PC-3 (cell line): ENCODE results near the gene MRPL40. TPM values are rescaled to one million over a fixed set of nuclear protein-coding genes. Genes with fewer than 3 reads are reported as not detected.

Experiments
- ATAC-seq: fragments of 200-7000 bp; cut with Tn5 transposase; 2 replicates; pipeline ENCODE4 v1.9.1; 2020; ENCODE audit warnings: mild to moderate bottlenecking, moderate library complexity
- BruUV-seq: library from RNA; stranded (reverse); fragments of 400-500 nt; replicated peaks from 2 replicates; lab custom pipeline; 2021; lab: Mats Ljungman, UMichigan
- CTCF ChIA-PET: fragments of 300-600 bp; sonication (Branson Sonifier 250); formaldehyde crosslinking; loops from one replicate; lab custom pipeline; 2022; ENCODE audit warnings: antibody characterized with exemption; lab: Charles Lee
- POLR2A ChIA-PET: fragments of 300-600 bp; sonication (Branson Sonifier 250); formaldehyde crosslinking; loops from one replicate; lab custom pipeline; 2022; ENCODE audit warnings: antibody characterized with exemption; ENCODE audit not compliant: unreplicated experiment; lab: Charles Lee
- DNase-seq: peaks from one replicate; pipeline ENCODE4 v3.0.0-alpha.2; 2015
- H2AFZ ChIP-seq: fragments of 300-600 bp; sonication (generic); 2 replicates; pipeline ENCODE4 v1.6.0; 2016; ENCODE audit warnings: antibody characterized with exemption, low read length
- H3F3A ChIP-seq: fragments of 300-600 bp; sonication (generic); one replicate; pipeline ENCODE4 v1.6.0; 2017; ENCODE audit warnings: antibody characterized with exemption, low read length, control low read depth, mild to moderate bottlenecking; ENCODE audit not compliant: unreplicated experiment
- H3K27ac ChIP-seq: fragments of 300-600 bp; sonication (generic); 2 replicates; pipeline ENCODE4 v1.5.1; 2016; ENCODE audit warnings: mild to moderate bottlenecking, low read length
- H3K27me3 ChIP-seq: fragments of 300-600 bp; sonication (generic); 2 replicates; pipeline ENCODE4 v1.6.1; 2016; ENCODE audit warnings: low read length, mixed read lengths
- H3K36me3 ChIP-seq: fragments of 300-600 bp; sonication (generic); 2 replicates; pipeline ENCODE4 v1.6.1; 2016; ENCODE audit warnings: low read depth, mixed run types, low read length, mixed read lengths
- H3K4me1 ChIP-seq: fragments of 300-600 bp; sonication (generic); 2 replicates; pipeline ENCODE4 v1.5.1; 2016; ENCODE audit warnings: low read length; ENCODE audit not compliant: insufficient read depth
- H3K4me2 ChIP-seq: fragments of 300-600 bp; sonication (generic); 2 replicates; pipeline ENCODE4 v1.6.0; 2016; ENCODE audit warnings: low read length
- H3K4me3 ChIP-seq: fragments of 300-600 bp; sonication (generic); 2 replicates; pipeline ENCODE4 v1.5.1; 2016; ENCODE audit warnings: mild to moderate bottlenecking, low read length, mixed read lengths
- H3K79me2 ChIP-seq: fragments of 300-600 bp; sonication (generic); 2 replicates; pipeline ENCODE4 v1.6.1; 2017; ENCODE audit warnings: low read length, mixed read lengths
- H3K9ac ChIP-seq: fragments of 300-600 bp; sonication (generic); 2 replicates; pipeline ENCODE4 v1.6.0; 2016; ENCODE audit warnings: mild to moderate bottlenecking, low read length
- H3K9me2 ChIP-seq: fragments of 300-600 bp; sonication (generic); replicated peaks from 2 replicates; pipeline ENCODE4 v1.6.1; 2016; ENCODE audit warnings: mixed run types, low read length, mixed read lengths
- H3K9me3 ChIP-seq: fragments of 300-600 bp; sonication (generic); 2 replicates; pipeline ENCODE4 v1.6.1; 2016; ENCODE audit warnings: low read length, mixed read lengths
- H4K20me1 ChIP-seq: fragments of 300-600 bp; sonication (generic); 2 replicates; pipeline ENCODE4 v1.6.1; 2016; ENCODE audit warnings: low read length, mixed read lengths
- CTCF ChIP-seq: fragments of 300-600 bp; sonication (generic); conservative IDR thresholded peaks from 2 replicates; pipeline ENCODE4 v1.5.1; 2017; ENCODE audit warnings: antibody characterized with exemption, low read depth, mild to moderate bottlenecking, low read length
- EZH2 ChIP-seq: fragments of 300-600 bp; sonication (generic); IDR thresholded peaks from one replicate; pipeline ENCODE4 v1.6.1; 2017; ENCODE audit warnings: antibody characterized with exemption, mild to moderate bottlenecking, low read length; ENCODE audit not compliant: unreplicated experiment
- EZH2phosphoT487 ChIP-seq: fragments of 300-600 bp; sonication (generic); IDR thresholded peaks from 2 replicates; pipeline ENCODE4 v1.6.1; 2018; ENCODE audit warnings: mild to moderate bottlenecking, antibody characterized with exemption, low read length, borderline replicate concordance
- intact Hi-C: fragments of 100-400 bp; cut with micrococcal nuclease; formaldehyde crosslinking; loops from 2 replicates; pipeline ENCODE4 v1.9.0; 2023
- total RNA-seq: library from RNA; depleted of rRNA; stranded (reverse); fragments of >200 nt; gene quantifications from 2 replicates; pipeline ENCODE4 v1.2.3, GENCODE V29; 2014

Gene MRPL40
- total RNA-seq, 1 experiment from 2014 or later = 55.1 TPM

DNA sequence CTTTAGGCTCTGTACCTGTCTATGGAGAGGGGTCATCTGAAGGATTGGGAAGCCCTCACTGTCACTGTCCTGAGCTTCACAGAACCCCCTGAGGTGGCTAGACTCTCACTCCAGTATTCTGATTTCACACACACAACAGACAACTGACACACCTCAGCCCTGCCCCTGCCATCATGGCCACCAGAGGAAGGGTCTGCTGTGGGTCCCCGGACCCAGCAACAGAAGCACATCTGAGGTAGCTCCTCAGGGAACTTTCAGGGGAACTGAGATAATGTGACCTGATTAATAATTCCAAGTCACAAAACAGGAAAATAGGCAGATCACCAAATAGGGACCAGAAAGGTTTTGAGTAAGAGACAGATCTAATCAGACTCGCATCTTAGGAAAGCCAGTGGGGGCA lies 22.7 kb downstream of the MRPL40 start:
- BruUV-seq = no TSS peak
- Histone ChIP-seq H3K27ac (no peak overlapping the region), H4K20me1 (no peaks in the 10 kb centered on the region), H3K9me3 (no peaks in the 10 kb centered on the region), H3K4me1 (no peaks in the 10 kb centered on the region), H3F3A (no peaks in the 10 kb centered on the region), H2AFZ (no peak overlapping the region), H3K27me3 (no peaks in the 10 kb centered on the region), H3K9me2 (no peaks in the 10 kb centered on the region), H3K4me2 (no peak overlapping the region), H3K4me3 (no peak overlapping the region), H3K36me3 (peaks cover 29% of the 10 kb centered on the region; the same call in 1 of the 2 replicates), H3K79me2 (no peaks in the 10 kb centered on the region), H3K9ac (no peak overlapping the region)
- TF ChIP-seq EZH2 (no peak), CTCF (no peak), EZH2phosphoT487 (no peak)
- POLR2A ChIA-PET = no interaction called here
- intact Hi-C loops = no loop called here
- DNase-seq = no peak
- CTCF ChIA-PET = no interaction called here
- no peak for ATAC-seq

DNA sequence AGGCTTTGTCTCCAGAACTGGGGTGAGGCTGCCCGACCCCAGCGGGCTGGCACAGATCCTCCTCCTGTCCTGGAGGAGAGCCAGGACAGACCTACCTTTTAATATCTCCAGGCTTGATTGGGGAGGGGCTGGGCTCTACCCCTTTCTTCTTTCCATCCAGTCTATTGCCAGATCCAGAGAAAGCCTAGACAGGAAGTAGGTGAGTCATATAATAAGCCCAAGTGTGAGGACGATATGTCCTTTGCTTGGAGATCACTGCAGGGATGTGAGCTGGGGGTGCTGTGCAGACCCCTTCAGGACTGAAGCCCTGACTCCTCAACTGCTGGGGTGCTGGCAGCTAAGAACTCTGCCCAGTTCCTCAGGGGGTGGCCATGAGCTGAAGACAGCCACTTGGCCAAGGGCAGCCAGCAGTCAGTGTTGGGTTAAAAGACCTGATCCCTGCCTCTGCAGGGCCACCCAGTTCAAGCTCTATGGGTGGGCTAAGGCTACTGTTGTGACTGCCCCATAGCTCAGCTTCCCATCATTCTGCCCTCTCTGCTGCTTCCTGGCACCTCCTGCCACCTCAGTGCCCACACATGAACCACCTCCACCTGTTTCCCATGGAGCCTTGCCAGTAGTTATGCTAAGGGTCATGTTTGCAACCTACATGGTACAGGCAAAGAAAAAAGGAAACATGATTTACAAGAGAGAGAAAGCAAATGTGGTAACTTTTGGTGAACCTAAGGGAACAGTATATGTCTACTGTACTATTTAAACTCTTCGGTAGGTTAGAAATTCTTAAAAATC lies 23.4 kb downstream of the MRPL40 start:
- H3K27me3 ChIP-seq = no peaks in the 10 kb centered on the region
- peak; percentile 51; the same call in 1 of the 2 replicates for ATAC-seq
- H3K9me3 ChIP-seq = no peaks in the 10 kb centered on the region
- no peak overlapping the region for H3K4me2 ChIP-seq
- H3K79me2 ChIP-seq = no peaks in the 10 kb centered on the region
- no TSS peak for BruUV-seq
- H3K4me3 ChIP-seq = no peak overlapping the region
- ChIA-PET POLR2A (no interaction called here), CTCF (no interaction called here)
- H2AFZ ChIP-seq = no peak overlapping the region
- intact Hi-C loops = no loop called here
- H3K4me1 ChIP-seq = no peaks in the 10 kb centered on the region
- H3F3A ChIP-seq = no peaks in the 10 kb centered on the region
- DNase-seq = no peak
- H3K27ac ChIP-seq = no peak overlapping the region
- H3K9me2 ChIP-seq = no peaks in the 10 kb centered on the region
- no peak overlapping the region for H3K9ac ChIP-seq
- H3K36me3 ChIP-seq = peaks cover 29% of the 10 kb centered on the region; the same call in 1 of the 2 replicates
- no peak for TF ChIP-seq CTCF
- no peak for TF ChIP-seq EZH2phosphoT487
- no peak for TF ChIP-seq EZH2
- H4K20me1 ChIP-seq = no peaks in the 10 kb centered on the region

DNA sequence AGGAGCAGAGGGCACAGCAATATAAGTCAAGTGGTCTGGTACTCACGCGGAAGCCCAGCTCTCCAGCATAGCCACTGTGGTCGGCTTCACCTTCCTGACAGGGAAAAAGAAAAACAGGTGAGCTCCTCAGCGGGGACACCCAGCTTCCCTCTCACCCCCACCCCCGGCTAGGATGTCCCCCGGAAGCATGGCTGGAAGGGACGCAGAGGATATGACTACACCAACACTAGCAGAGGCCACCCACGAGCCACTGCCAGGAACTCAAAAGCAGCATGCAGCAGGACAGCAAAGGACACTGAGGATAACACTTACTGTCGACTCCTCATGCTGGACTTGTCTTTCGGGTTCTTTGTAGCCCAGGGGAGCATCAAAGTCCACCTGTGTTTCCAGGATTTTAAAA lies 24.2 kb downstream of the MRPL40 start:
- no peaks in the 10 kb centered on the region for H3K9me2 ChIP-seq
- H4K20me1 ChIP-seq = no peaks in the 10 kb centered on the region
- H3K36me3 ChIP-seq = peaks cover 32% of the 10 kb centered on the region; the same call in 1 of the 2 replicates
- BruUV-seq = no TSS peak
- ATAC-seq (no peak), DNase-seq (no peak)
- ChIA-PET POLR2A (no interaction called here), CTCF (no interaction called here)
- H3K4me2 ChIP-seq = no peak overlapping the region
- no peak overlapping the region for H3K27ac ChIP-seq
- no peaks in the 10 kb centered on the region for H3K79me2 ChIP-seq
- no peaks in the 10 kb centered on the region for H3K9me3 ChIP-seq
- H3F3A ChIP-seq = no peaks in the 10 kb centered on the region
- H3K4me1 ChIP-seq = no peaks in the 10 kb centered on the region
- no peak overlapping the region for H3K4me3 ChIP-seq
- no peaks in the 10 kb centered on the region for H3K27me3 ChIP-seq
- intact Hi-C loops = no loop called here
- TF ChIP-seq EZH2phosphoT487 (no peak), CTCF (no peak), EZH2 (no peak)
- no peak overlapping the region for H3K9ac ChIP-seq
- H2AFZ ChIP-seq = no peak overlapping the region
